Spleen (tissue), 11 donors: ENCODE data around the gene FAM171A1. TPM values are rescaled to one million over a fixed set of nuclear protein-coding genes. Genes with fewer than 3 reads are reported as not detected.
"Not testable (repeated sequence)": the region's sequence is repeated elsewhere in the genome, so short reads cannot be mapped to it uniquely, and the experiment has no call there.

Source experiments
- DNase-seq: peaks from one replicate; pipeline ENCODE4 v3.0.0-alpha.2; 2020
- H3K27ac ChIP-seq, 8 donors: fragments of 200-600 bp; sonication (generic) in 7 of 8; 1 replicate in 4 of 8; 2 replicates in 4 of 8; pipeline versions ENCODE4 v1.5.0 to v1.8.0; 2016 to 2021; ENCODE audit warnings: inconsistent platforms in 4 of 8, mild to moderate bottlenecking in 4 of 8, moderate library complexity in 1 of 8
- H3K27me3 ChIP-seq, 7 donors: fragments of 200-600 bp; sonication (generic) in 6 of 7; replicated peaks in 1 of 7; 1 replicate in 4 of 7; 2 replicates in 3 of 7; pipeline versions ENCODE4 v1.5.0 to v1.8.0; 2016 to 2021; ENCODE audit warnings: inconsistent platforms in 3 of 7, mild to moderate bottlenecking in 1 of 7
- H3K36me3 ChIP-seq, 6 donors: fragments of 200-600 bp; sonication (generic) in 5 of 6; 1 replicate in 4 of 6; 2 replicates in 2 of 6; pipeline versions ENCODE4 v1.5.0 to v1.8.0; 2016 to 2021; ENCODE audit warnings: inconsistent platforms in 2 of 6
- H3K4me1 ChIP-seq, 6 donors: fragments of 200-600 bp; sonication (generic) in 5 of 6; 1 replicate in 3 of 6; 2 replicates in 3 of 6; pipeline versions ENCODE4 v1.5.0 to v1.8.0; 2016 to 2021; ENCODE audit warnings: inconsistent platforms in 3 of 6
- H3K4me3 ChIP-seq, 8 donors: fragments of 200-600 bp; sonication (generic) in 7 of 8; 1 replicate in 4 of 8; 2 replicates in 4 of 8; pipeline versions ENCODE4 v1.5.0 to v1.8.0; 2016 to 2021; ENCODE audit warnings: inconsistent platforms in 4 of 8, mild to moderate bottlenecking in 4 of 8, moderate library complexity in 2 of 8
- H3K9me3 ChIP-seq, 8 donors: fragments of 200-600 bp; sonication (generic) in 7 of 8; 1 replicate in 4 of 8; 2 replicates in 4 of 8; pipeline versions ENCODE4 v1.5.0 to v1.8.0; 2016 to 2021; ENCODE audit warnings: inconsistent platforms in 4 of 8
- POLR2A ChIP-seq, 3 donors: fragments of 450-650 bp; IDR thresholded peaks; one replicate each; pipeline ENCODE4 v1.5.1; 2017; ENCODE audit warnings: antibody characterized with exemption in 3 of 3, mild to moderate bottlenecking in 1 of 3
- POLR2AphosphoS5 ChIP-seq, 3 donors: sonication (generic); formaldehyde crosslinking; IDR thresholded peaks; one replicate each; pipeline ENCODE4 v1.5.1; 2017; ENCODE audit warnings: antibody characterized with exemption in 3 of 3
- WGBS, 5 donors: extraction: QIAGEN DNeasy Blood & Tissue Kit in 3 of 5; methylation state at CpG; one replicate each; pipeline versions ENCODE4 v1.1.5 to v1.1.7; 2013 to 2018; 5-methylcytosine and 5-hydroxymethylcytosine counted together
- intact Hi-C: fragments of 100-400 bp; cut with DNase I; formaldehyde crosslinking; loops from one replicate; pipeline ENCODE4 v1.15.0; 2023; ENCODE audit warnings: low total_unique reads
- polyA plus RNA-seq, 3 donors: library from polyadenylated mRNA; stranded (reverse); fragments of 200-250 nt; gene quantifications; one replicate each; pipeline ENCODE4 v1.2.1, GENCODE V29; 2013
- total RNA-seq, 7 donors: library from RNA; depleted of rRNA in 3 of 7; stranded (reverse); fragments of >200 nt in 3 of 7; fragmentation: NEBNext Ultra II Directional in 4 of 7; extraction: Animal tissue kit (Norgen Biotek cat#: 25700) in 4 of 7; gene quantifications; one replicate each; pipeline versions ENCODE4 v1.1.0 to v1.2.1, GENCODE V29; 2016 to 2021
- TF ChIP-seq, protein P1 (sequence below), 11 experiments: fragments of 200-600 bp in 7 of 11; fragments of 450-650 bp in 4 of 11; sonication (generic) in 4 of 11; IDR thresholded peaks in 8 of 11; conservative IDR thresholded peaks in 3 of 11; 1 replicate in 7 of 11; 2 replicates in 4 of 11; pipeline versions ENCODE4 v1.4.0 to v1.8.0; 2016 to 2021; ENCODE audit warnings: antibody characterized with exemption in 11 of 11, inconsistent platforms in 4 of 11, mild to moderate bottlenecking in 1 of 11
- donor health status: healthy with polysubstance abuse.
- donor health status: DM: no; HTN: no; CAD: no; lungs with moderate emphysema.
- donor health status: DM: no; HTN: no; CAD: no.
- donor health status: Bipolar disorder and iron deficiency.
- donor health status: healthy.
- donor health status: DM: no; HTN: no; CAD: no.
- donor health status: DM: yes; HTN: yes; CAD: no.

FAM171A1 gene
- total and polyA plus RNA-seq, 10 donors = 3.5 to 34.0 (median 19.6) TPM

DNA sequence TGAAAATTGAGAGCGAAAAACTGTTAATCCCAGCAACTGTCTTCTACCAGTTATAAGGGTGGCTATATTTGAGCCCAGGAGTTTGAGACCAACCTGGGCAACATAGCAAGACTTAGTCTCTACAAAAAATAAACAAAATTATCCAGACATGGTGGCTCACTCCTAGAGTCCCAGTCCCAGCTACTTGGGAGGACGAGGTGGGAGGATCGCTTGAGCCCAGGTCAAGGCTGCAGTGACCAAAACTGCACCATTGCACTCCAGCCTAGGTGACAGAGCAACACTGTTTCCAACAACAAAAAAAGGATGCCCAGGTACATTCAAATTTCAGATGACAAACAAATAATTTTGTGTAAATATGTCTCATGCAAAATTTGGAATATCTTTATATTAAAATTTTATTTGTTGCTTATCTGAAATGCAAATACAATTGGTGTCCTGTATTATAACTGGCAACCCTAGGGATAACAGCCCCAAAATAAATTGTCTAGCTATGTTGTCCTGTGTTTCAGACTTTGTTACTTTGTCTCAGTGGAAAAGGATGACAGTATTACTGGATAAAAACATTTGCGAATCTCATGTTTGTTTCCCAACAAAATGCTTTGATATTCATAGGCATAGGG lies 26.7 kb downstream of the FAM171A1 start:
- peaks cover 0 to 15% (median 5%) of the 10 kb centered on the region in 6 donors for H3K4me1 ChIP-seq
- 86 to 90% (median 90%) methylated on average over 4 of the region's 4 CpGs for WGBS, 5 donors
- H3K27me3 ChIP-seq = peaks cover 0 to 4% (median 0%) of the 10 kb centered on the region in 7 donors
- H3K4me3 ChIP-seq = no peak overlapping the region
- TF ChIP-seq POLR2AphosphoS5 (IDR thresholded peaks at IDR 0.05) = no peak
- TF ChIP-seq POLR2A (IDR thresholded peaks at IDR 0.05) = no peak
- TF ChIP-seq, protein P1, sequence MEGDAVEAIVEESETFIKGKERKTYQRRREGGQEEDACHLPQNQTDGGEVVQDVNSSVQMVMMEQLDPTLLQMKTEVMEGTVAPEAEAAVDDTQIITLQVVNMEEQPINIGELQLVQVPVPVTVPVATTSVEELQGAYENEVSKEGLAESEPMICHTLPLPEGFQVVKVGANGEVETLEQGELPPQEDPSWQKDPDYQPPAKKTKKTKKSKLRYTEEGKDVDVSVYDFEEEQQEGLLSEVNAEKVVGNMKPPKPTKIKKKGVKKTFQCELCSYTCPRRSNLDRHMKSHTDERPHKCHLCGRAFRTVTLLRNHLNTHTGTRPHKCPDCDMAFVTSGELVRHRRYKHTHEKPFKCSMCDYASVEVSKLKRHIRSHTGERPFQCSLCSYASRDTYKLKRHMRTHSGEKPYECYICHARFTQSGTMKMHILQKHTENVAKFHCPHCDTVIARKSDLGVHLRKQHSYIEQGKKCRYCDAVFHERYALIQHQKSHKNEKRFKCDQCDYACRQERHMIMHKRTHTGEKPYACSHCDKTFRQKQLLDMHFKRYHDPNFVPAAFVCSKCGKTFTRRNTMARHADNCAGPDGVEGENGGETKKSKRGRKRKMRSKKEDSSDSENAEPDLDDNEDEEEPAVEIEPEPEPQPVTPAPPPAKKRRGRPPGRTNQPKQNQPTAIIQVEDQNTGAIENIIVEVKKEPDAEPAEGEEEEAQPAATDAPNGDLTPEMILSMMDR (IDR thresholded peaks at IDR 0.05 in 8 of 11, conservative IDR thresholded peaks at IDR 0.05 in 3 of 11) = no peak
- peak overlapping the region in 1 of 8 donors; percentile 17 for H3K27ac ChIP-seq
- intact Hi-C loops = no loop called here
- no peaks in the 10 kb centered on the region for H3K9me3 ChIP-seq
- no peak for DNase-seq
- no peaks in the 10 kb centered on the region for H3K36me3 ChIP-seq

DNA sequence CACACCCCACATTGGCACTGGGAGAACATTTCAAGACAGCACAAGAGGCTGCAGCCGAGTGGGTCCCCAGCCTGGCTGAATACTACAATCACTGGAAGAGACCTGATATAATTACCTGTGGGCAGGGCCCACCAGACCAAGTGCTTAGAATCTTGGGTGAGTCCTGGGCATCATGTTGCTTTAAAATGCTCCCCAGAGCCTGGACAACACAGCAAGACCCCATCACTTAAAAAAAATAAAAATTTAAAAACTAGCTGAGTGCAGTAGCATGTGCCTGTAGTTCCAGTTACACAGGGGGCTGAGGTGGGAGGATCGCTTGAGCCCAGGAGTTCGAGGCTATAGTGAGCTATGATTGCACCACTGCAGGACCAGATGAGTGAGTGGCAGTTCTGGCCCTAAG lies 28.1 kb downstream of the FAM171A1 start:
- 83 to 95% (median 87%) methylated on average over 3 of the region's 3 CpGs for WGBS, 5 donors
- no peak for DNase-seq

DNA sequence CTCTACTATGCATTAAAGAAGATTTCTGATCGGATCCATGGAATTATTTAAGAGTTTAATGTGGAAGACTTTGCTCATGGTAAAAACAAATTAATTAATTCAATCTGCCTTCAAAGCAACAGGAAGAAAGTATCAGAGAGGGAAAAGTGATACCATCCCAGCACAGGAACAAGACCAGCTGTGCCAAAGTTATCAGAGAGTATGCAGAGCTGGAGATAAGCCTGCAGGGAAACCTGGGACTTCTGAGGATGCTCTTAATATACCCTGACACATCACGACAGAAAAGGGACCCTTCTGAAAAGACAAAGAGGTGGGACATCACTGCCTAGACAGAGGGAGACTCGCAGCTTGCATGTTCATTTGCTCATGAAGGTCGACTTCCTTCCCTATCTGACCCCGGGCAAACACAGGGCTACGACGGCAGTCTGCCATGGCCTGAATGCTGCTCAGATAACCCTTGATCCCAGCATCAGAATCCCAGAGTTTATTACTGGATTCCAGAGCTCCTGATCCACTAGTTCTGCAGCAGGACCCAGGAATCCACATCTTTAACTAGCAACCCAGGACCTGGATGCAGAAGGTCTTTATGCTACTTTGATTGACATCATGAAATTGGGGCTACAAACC lies 29.5 kb downstream of the FAM171A1 start:
- intact Hi-C loops = no loop called here
- WGBS, 5 donors = 43 to 63% (median 56%) methylated on average over 6 to 7 of the region's 7 CpGs
- Histone ChIP-seq H3K4me3 (no peak overlapping the region), H3K27me3 (peaks cover 0 to 5% (median 0%) of the 10 kb centered on the region in 7 donors), H3K27ac (no peak overlapping the region), H3K36me3 (no peaks in the 10 kb centered on the region), H3K9me3 (no peaks in the 10 kb centered on the region), H3K4me1 (peaks cover 0 to 14% (median 0%) of the 10 kb centered on the region in 6 donors)
- TF ChIP-seq, protein P1 (IDR thresholded peaks at IDR 0.05 in 8 of 11, conservative IDR thresholded peaks at IDR 0.05 in 3 of 11) = no peak
- TF ChIP-seq POLR2AphosphoS5 (IDR thresholded peaks at IDR 0.05) (no peak), POLR2A (IDR thresholded peaks at IDR 0.05) (no peak)
- no peak for DNase-seq

More for the DNA sequence above, 28.1 kb downstream of the FAM171A1 start:
- Histone ChIP-seq H3K36me3 (no peaks in the 10 kb centered on the region), H3K9me3 (no peaks in the 10 kb centered on the region), H3K27ac (no peak overlapping the region), H3K27me3 (no peaks in the 10 kb centered on the region), H3K4me3 (no peak overlapping the region), H3K4me1 (peaks cover 0 to 14% (median 0%) of the 10 kb centered on the region in 6 donors)
- TF ChIP-seq POLR2A (IDR thresholded peaks at IDR 0.05) (no peak), POLR2AphosphoS5 (IDR thresholded peaks at IDR 0.05) (no peak)
- TF ChIP-seq, protein P1 (IDR thresholded peaks at IDR 0.05 in 8 of 11, conservative IDR thresholded peaks at IDR 0.05 in 3 of 11) = no peak
- intact Hi-C loops = no loop called here

DNA sequence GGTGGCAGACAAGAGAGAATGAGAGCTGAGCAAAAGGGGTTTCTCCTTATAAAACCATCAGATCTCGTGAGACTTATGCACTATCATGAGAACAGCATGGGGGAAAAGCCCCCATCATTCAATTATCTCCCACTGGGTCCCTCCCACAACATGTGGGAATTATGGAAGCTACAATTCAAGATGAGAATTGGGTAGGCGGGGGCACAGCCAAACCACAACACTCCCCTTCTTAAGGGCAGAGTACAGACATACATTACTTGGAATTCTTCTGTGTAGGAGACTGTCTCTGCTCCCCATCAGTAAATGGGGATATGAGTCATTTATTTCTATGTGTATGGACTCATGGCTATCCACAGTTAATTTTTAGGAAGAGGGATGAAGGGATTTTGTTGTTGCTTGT lies 31.2 kb downstream of the FAM171A1 start:
- TF ChIP-seq POLR2A (IDR thresholded peaks at IDR 0.05) = no peak
- TF ChIP-seq POLR2AphosphoS5 (IDR thresholded peaks at IDR 0.05) = no peak
- TF ChIP-seq, protein P1 (IDR thresholded peaks at IDR 0.05 in 8 of 11, conservative IDR thresholded peaks at IDR 0.05 in 3 of 11) = no peak
- H3K27ac ChIP-seq = no peak overlapping the region
- H3K9me3 ChIP-seq = no peaks in the 10 kb centered on the region
- no peaks in the 10 kb centered on the region for H3K36me3 ChIP-seq
- intact Hi-C loops = no loop called here
- peaks cover 0 to 5% (median 0%) of the 10 kb centered on the region in 7 donors for H3K27me3 ChIP-seq
- no peak overlapping the region for H3K4me3 ChIP-seq
- H3K4me1 ChIP-seq = peaks cover 0 to 11% (median 0%) of the 10 kb centered on the region in 6 donors
- 76 to 97% (median 88%) methylated on average over 2 of the region's 2 CpGs for WGBS, 5 donors
- no peak for DNase-seq

DNA sequence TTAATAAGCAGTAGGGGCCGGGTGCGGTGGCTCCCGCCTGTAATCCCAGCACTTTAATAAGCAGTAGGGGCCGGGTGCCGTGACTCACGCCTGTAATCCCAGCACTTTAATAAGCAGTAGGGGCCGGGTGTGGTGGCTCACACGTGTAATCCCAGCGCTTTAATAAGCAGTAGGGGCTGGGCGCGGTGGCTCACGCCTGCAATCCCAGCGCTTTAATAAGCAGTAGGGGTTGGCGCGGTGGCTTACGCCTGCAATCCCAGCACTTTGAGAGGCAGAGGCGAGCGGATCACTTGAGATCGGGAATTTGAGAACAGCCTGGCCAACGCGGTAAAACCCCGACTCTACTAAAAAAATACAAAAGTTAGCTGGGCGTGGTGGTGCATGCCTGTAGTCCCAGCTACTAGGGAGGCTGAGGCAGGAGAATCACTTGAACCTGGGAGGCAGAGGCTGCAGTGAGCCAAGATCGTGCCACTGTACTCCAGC lies 33.6 kb downstream of the FAM171A1 start:
- H3K27ac ChIP-seq, H3K4me1 ChIP-seq, H3K9me3 ChIP-seq, DNase-seq, H3K36me3 ChIP-seq, H3K4me3 ChIP-seq, H3K27me3 ChIP-seq, intact Hi-C loops: not testable (repeated sequence)
- WGBS, 5 donors = 90 to 97% (median 96%) methylated on average over 24 of the region's 24 CpGs
